H9 (cell line): ENCODE measurements around the gene CADM1. TPM values are rescaled to one million over a fixed set of nuclear protein-coding genes. Genes with fewer than 3 reads are reported as not detected.

Experiments used
- DNase-seq: peaks from one replicate; pipeline ENCODE4 v3.0.0-alpha.2; 2017
- H2AFZ ChIP-seq: one replicate; pipeline ENCODE4 v1.6.1; 2013; ENCODE audit warnings: mild to moderate bottlenecking, low read length, control low read depth, moderate library complexity
- H2AK5ac ChIP-seq: 2 replicates; pipeline ENCODE4 v1.6.1; 2013; ENCODE audit warnings: low read length, control low read depth, mixed read lengths; ENCODE audit not compliant: insufficient read length
- H2BK120ac ChIP-seq: one replicate; pipeline ENCODE4 v1.6.1; 2013; ENCODE audit warnings: low read depth, mild to moderate bottlenecking, low read length, control low read depth, inconsistent platforms; ENCODE audit not compliant: poor library complexity, severe bottlenecking
- H2BK12ac ChIP-seq: 2 replicates; pipeline ENCODE4 v1.6.1; 2013; ENCODE audit warnings: low read length, control low read depth, mixed read lengths, low read depth; ENCODE audit not compliant: insufficient read length
- H2BK15ac ChIP-seq: 2 replicates; pipeline ENCODE4 v1.6.1; 2013; ENCODE audit warnings: low read depth, low read length, control low read depth
- H2BK20ac ChIP-seq: one replicate; pipeline ENCODE4 v1.6.1; 2013; ENCODE audit warnings: low read depth, mild to moderate bottlenecking, low read length, control low read depth, inconsistent platforms; ENCODE audit not compliant: poor library complexity, severe bottlenecking
- H2BK5ac ChIP-seq: 2 replicates; pipeline ENCODE4 v1.6.1; 2013; ENCODE audit warnings: low read length, control low read depth, mixed read lengths; ENCODE audit not compliant: insufficient read length
- H3K14ac ChIP-seq: 2 replicates; pipeline ENCODE4 v1.6.1; 2013; ENCODE audit warnings: low read length, control low read depth; ENCODE audit not compliant: insufficient read depth
- H3K18ac ChIP-seq: 2 replicates; pipeline ENCODE4 v1.6.1; 2013; ENCODE audit warnings: low read depth, mild to moderate bottlenecking, mixed read lengths, low read length, control low read depth; ENCODE audit not compliant: insufficient read length
- H3K23ac ChIP-seq: 2 replicates; pipeline ENCODE4 v1.6.1; 2013; ENCODE audit warnings: low read length, control low read depth, mixed read lengths, low read depth; ENCODE audit not compliant: insufficient read length
- H3K23me2 ChIP-seq: 2 replicates; pipeline ENCODE4 v1.6.1; 2013; ENCODE audit warnings: low read depth, mild to moderate bottlenecking, mixed read lengths, low read length, control low read depth; ENCODE audit not compliant: insufficient read length, poor library complexity, severe bottlenecking
- H3K27ac ChIP-seq: 2 replicates; pipeline ENCODE4 v1.5.1; 2013; ENCODE audit warnings: low read length, control low read depth, mixed read lengths, low read depth; ENCODE audit not compliant: insufficient read length
- H3K27me3 ChIP-seq: 2 replicates; pipeline ENCODE4 v1.6.1; 2013; ENCODE audit warnings: low read length, control low read depth, inconsistent platforms; ENCODE audit not compliant: insufficient read depth
- H3K4ac ChIP-seq: 2 replicates; pipeline ENCODE4 v1.6.1; 2013; ENCODE audit warnings: low read depth, mild to moderate bottlenecking, control low read depth, inconsistent platforms, low read length, moderate library complexity
- H3K4me1 ChIP-seq: 2 replicates; pipeline ENCODE4 v1.6.1; 2013; ENCODE audit warnings: low read length, control low read depth, inconsistent platforms; ENCODE audit not compliant: insufficient read depth
- H3K4me2 ChIP-seq: 2 replicates; pipeline ENCODE4 v1.6.1; 2013; ENCODE audit warnings: low read length, control low read depth, mixed read lengths; ENCODE audit not compliant: insufficient read length, insufficient read depth
- H3K56ac ChIP-seq: 2 replicates; pipeline ENCODE4 v1.6.1; 2013; ENCODE audit warnings: low read depth, mild to moderate bottlenecking, mixed read lengths, low read length, control low read depth; ENCODE audit not compliant: insufficient read length
- H3K79me1 ChIP-seq: 2 replicates; pipeline ENCODE4 v1.6.1; 2013; ENCODE audit warnings: low read depth, mild to moderate bottlenecking, moderate library complexity, low read length, control low read depth, inconsistent platforms; ENCODE audit not compliant: insufficient read depth, poor library complexity, severe bottlenecking
- H3K79me2 ChIP-seq: 2 replicates; pipeline ENCODE4 v1.6.1; 2013; ENCODE audit warnings: low read length, control low read depth, inconsistent platforms; ENCODE audit not compliant: insufficient read depth
- H3K9ac ChIP-seq: 2 replicates; pipeline ENCODE4 v1.6.1; 2013; ENCODE audit warnings: low read length, control low read depth, mixed read lengths; ENCODE audit not compliant: insufficient read length; ENCODE audit errors: extremely low read depth
- H3K9me3 ChIP-seq: one replicate; pipeline ENCODE4 v1.6.1; 2013; ENCODE audit warnings: low read depth, low read length, inconsistent platforms; ENCODE audit not compliant: control insufficient read depth
- H3T11ph ChIP-seq: one replicate; pipeline ENCODE4 v1.6.1; 2013; ENCODE audit warnings: mild to moderate bottlenecking, low read length, control low read depth, inconsistent platforms
- H4K20me1 ChIP-seq: one replicate; pipeline ENCODE4 v1.6.1; 2013; ENCODE audit not compliant: control insufficient read depth, insufficient read length, insufficient read depth
- H4K5ac ChIP-seq: 2 replicates; pipeline ENCODE4 v1.6.1; 2013; ENCODE audit warnings: low read depth, mild to moderate bottlenecking, mixed read lengths, low read length, control low read depth; ENCODE audit not compliant: insufficient read length
- H4K8ac ChIP-seq: replicated peaks from 2 replicates; pipeline ENCODE4 v1.6.1; 2013; ENCODE audit warnings: low read length, control low read depth, mixed read lengths, low read depth; ENCODE audit not compliant: insufficient read length
- H4K91ac ChIP-seq: 2 replicates; pipeline ENCODE4 v1.6.1; 2013; ENCODE audit warnings: low read depth, mild to moderate bottlenecking, moderate library complexity, mixed read lengths, low read length, control low read depth; ENCODE audit not compliant: insufficient read length
- H3K27ac Mint-ChIP-seq, 3 experiments: 2 replicates in 2 of 3; 3 replicates in 1 of 3; pipeline ENCODE4 v1.8.0; 2020 to 2021; ENCODE audit warnings: mixed read lengths in 3 of 3, mild to moderate bottlenecking in 1 of 3, moderate library complexity in 1 of 3
- H3K27me3 Mint-ChIP-seq: 2 replicates; pipeline ENCODE4 v1.8.0; 2021; ENCODE audit warnings: low read depth, mild to moderate bottlenecking, moderate library complexity, mixed read lengths
- H3K36me3 Mint-ChIP-seq, 3 experiments: 2 replicates in 2 of 3; 3 replicates in 1 of 3; pipeline ENCODE4 v1.8.0; 2020 to 2021; ENCODE audit warnings: low read depth in 3 of 3, mixed read lengths in 3 of 3; ENCODE audit not compliant: insufficient read depth in 1 of 3
- H3K4me1 Mint-ChIP-seq, 2 experiments: 2 replicates each; pipeline ENCODE4 v1.8.0; 2020; ENCODE audit warnings: mixed read lengths in 2 of 2
- H3K4me3 Mint-ChIP-seq, 2 experiments: 2 replicates in 1 of 2; 3 replicates in 1 of 2; pipeline ENCODE4 v1.8.0; 2020 to 2021; ENCODE audit warnings: mild to moderate bottlenecking in 2 of 2, mixed read lengths in 2 of 2, moderate library complexity in 1 of 2
- H3K9me3 Mint-ChIP-seq, 2 experiments: 2 replicates in 1 of 2; 3 replicates in 1 of 2; pipeline ENCODE4 v1.8.0; 2020; ENCODE audit warnings: mild to moderate bottlenecking in 2 of 2, mixed read lengths in 2 of 2, moderate library complexity in 1 of 2
- WGBS: extraction: QIAGEN DNeasy Blood & Tissue Kit; methylation state at CpG from one replicate; pipeline ENCODE4 v1.1.7; 2013; ENCODE audit warnings: missing lambda C conversion rate, low lambda C conversion rate, mixed read lengths; ENCODE audit not compliant: insufficient read length; ENCODE audit errors: extremely low coverage; 5-methylcytosine and 5-hydroxymethylcytosine counted together
- total RNA-seq: library from RNA; stranded (reverse); gene quantifications from 2 replicates; pipeline ENCODE4 v1.2.1, GENCODE V29; 2021
- TF ChIP-seq, protein P1 (sequence below): fragments of 200-600 bp; sonication (generic); conservative IDR thresholded peaks from 3 replicates; pipeline ENCODE4 v1.8.0; 2021; ENCODE audit warnings: antibody characterized with exemption, mild to moderate bottlenecking

CADM1 gene
- total RNA-seq, 1 experiment from 2014 or later = 11.9 TPM

DNA sequence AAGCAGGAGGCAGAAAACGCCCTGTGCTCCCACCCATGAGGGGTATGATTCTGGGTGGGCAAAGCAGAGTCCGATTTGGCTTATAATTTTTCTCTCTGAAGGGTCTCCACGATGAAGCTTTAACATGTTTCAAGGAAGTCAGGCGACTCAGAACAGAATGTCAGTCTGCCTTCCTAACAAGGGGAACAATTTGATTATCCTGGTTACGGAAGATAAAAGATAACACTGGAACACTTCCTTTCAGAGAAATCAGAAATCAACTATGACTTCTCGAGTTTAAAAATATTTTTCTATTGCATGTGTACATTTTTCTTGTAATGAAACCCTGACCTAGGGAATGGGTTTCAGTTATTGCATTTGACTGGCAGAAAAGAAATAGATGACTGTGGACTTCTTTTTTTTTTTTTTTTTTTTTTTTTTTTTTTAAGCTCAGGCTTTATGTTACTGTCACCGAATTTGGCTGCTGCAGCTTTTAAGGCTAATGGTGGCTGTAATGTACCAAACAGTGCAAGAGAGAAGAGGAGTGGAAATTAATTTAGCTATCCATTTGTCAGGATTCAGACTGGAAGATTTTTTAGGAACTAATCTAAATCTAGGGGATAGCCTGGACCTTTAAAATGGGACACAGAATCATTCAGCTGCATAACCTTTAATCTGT, 297.7 kb downstream of the CADM1 start:
- H2BK5ac ChIP-seq = no peak overlapping the region
- no peaks in the 10 kb centered on the region for H3K23me2 ChIP-seq
- H3K9me3 ChIP-seq = no peaks in the 10 kb centered on the region
- H3K14ac ChIP-seq = no peak overlapping the region
- H3K4me2 ChIP-seq = no peak overlapping the region
- no CpG with 5 or more reads among the region's 7 CpGs for WGBS
- no peak overlapping the region for H3K18ac ChIP-seq
- Mint-ChIP-seq H3K9me3 (no peaks in the 10 kb centered on the region), H3K27me3 (no peaks in the 10 kb centered on the region), H3K36me3 (no peaks in the 10 kb centered on the region), H3K4me1 (peaks cover 19 to 35% of the 10 kb centered on the region in 2 experiments), H3K4me3 (no peak overlapping the region), H3K27ac (no peak overlapping the region)
- H4K91ac ChIP-seq = no peak overlapping the region
- H3K23ac ChIP-seq = no peak overlapping the region
- H3K27me3 ChIP-seq = no peaks in the 10 kb centered on the region
- H3K4me1 ChIP-seq = no peaks in the 10 kb centered on the region
- no peak overlapping the region for H4K8ac ChIP-seq
- H3K4ac ChIP-seq = no peak overlapping the region
- no peak overlapping the region for H3T11ph ChIP-seq
- no peak overlapping the region for H4K5ac ChIP-seq
- H3K79me1 ChIP-seq = no peaks in the 10 kb centered on the region
- TF ChIP-seq, protein P1, sequence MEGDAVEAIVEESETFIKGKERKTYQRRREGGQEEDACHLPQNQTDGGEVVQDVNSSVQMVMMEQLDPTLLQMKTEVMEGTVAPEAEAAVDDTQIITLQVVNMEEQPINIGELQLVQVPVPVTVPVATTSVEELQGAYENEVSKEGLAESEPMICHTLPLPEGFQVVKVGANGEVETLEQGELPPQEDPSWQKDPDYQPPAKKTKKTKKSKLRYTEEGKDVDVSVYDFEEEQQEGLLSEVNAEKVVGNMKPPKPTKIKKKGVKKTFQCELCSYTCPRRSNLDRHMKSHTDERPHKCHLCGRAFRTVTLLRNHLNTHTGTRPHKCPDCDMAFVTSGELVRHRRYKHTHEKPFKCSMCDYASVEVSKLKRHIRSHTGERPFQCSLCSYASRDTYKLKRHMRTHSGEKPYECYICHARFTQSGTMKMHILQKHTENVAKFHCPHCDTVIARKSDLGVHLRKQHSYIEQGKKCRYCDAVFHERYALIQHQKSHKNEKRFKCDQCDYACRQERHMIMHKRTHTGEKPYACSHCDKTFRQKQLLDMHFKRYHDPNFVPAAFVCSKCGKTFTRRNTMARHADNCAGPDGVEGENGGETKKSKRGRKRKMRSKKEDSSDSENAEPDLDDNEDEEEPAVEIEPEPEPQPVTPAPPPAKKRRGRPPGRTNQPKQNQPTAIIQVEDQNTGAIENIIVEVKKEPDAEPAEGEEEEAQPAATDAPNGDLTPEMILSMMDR = no peak
- H3K9ac ChIP-seq = no peak overlapping the region
- H2BK12ac ChIP-seq = no peak overlapping the region
- H2AK5ac ChIP-seq = no peak overlapping the region
- no peak overlapping the region for H2BK15ac ChIP-seq
- no peak overlapping the region for H2BK20ac ChIP-seq
- H3K79me2 ChIP-seq = no peaks in the 10 kb centered on the region
- no peaks in the 10 kb centered on the region for H4K20me1 ChIP-seq
- H3K56ac ChIP-seq = no peak overlapping the region
- H2AFZ ChIP-seq = no peak overlapping the region
- no peak for DNase-seq
- no peak overlapping the region for H3K27ac ChIP-seq
- H2BK120ac ChIP-seq = no peak overlapping the region
